Gastroesophageal sphincter (tissue), 3 donors: Measurements from ENCODE around the gene VWCE.

Experiments used
- CTCF ChIP-seq, 4 experiments: fragments of 200-600 bp in 2 of 4; fragments of 450-650 bp in 2 of 4; sonication (generic) in 1 of 4; IDR thresholded peaks; one replicate each; pipeline ENCODE4 v1.5.1; 2017 to 2019; ENCODE audit warnings: antibody characterized with exemption in 4 of 4, mild to moderate bottlenecking in 2 of 4, moderate library complexity in 2 of 4
- EP300 ChIP-seq: sonication (generic); formaldehyde crosslinking; IDR thresholded peaks from one replicate; pipeline ENCODE4 v1.6.1; 2017; ENCODE audit warnings: antibody characterized with exemption, mild to moderate bottlenecking
- POLR2A ChIP-seq, 2 donors: fragments of 450-650 bp; IDR thresholded peaks; one replicate each; pipeline ENCODE4 v1.6.1; 2017; ENCODE audit warnings: antibody characterized with exemption in 2 of 2, mild to moderate bottlenecking in 2 of 2, moderate library complexity in 1 of 2
- POLR2AphosphoS5 ChIP-seq: sonication (generic); formaldehyde crosslinking; IDR thresholded peaks from one replicate; pipeline ENCODE4 v1.6.1; 2017; ENCODE audit warnings: antibody characterized with exemption

DNA sequence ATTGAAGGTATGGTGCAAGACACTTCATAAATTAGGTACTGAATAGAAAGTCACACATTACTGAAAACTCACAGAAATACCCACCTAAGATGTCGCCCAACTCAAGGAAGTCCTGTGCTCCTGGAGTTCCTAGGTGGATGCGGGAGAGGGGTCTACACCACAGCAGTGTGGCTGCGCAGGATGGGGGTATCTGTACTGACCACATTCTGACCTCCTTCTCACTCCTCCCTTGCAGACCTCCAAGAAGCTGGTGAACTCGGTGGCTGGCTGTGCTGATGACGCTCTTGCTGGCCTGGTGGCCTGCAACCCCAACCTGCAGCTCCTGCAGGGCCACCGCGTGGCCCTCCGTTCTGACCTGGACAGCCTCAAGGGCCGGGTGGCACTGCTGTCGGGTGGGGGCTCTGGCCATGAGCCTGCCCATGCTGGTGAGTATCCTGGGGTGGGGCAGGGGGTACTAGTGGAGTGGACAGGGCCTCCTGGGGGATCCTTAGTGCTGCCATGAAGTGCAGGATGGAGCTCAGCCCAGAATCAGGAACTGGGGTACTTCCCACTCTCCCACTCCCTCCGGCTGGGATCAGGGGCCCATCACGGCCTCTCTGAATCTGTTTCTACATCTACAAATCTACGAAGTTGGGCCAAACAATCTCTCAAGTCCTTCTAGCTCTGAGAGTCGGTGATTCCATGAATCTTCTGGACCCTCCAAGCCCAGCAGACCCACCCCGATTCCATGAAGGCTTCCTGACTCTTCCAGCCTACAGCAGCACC, 42.8 kb upstream of the VWCE start:
- no peak for TF ChIP-seq CTCF (IDR thresholded peaks at IDR 0.05)
- TF ChIP-seq POLR2A (IDR thresholded peaks at IDR 0.05): no peak
- no peak for TF ChIP-seq POLR2AphosphoS5
- TF ChIP-seq EP300: no peak
